ENCODE data around the gene DEK. TPM values are rescaled to one million over a fixed set of nuclear protein-coding genes. Genes with fewer than 3 reads are reported as not detected.
A peak's percentile ranks its signal among the peaks of the same experiment; 100 is the strongest.

The DEK gene
- total RNA-seq, 2 experiments from 2014 or later, result 235 to 267 TPM

DNA sequence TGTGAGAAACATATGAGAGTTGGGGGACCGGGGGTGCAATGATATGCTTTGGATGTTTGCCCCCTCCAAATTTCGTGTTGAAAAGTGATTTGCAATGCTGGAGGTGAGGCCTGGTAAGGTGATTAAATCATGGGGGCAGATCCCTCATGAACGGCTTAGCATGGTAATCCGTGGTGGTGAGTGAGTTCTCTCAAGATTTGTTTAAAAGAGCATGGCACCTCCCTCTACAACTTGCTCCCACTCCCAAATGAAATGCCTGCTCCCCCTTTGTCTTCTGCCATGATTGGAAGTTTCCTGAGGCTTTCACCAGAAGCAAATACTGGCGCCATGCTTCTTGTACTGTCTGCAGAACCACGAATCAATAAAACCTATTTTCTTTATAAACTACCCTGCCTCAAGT is 2.5 kb downstream of the DEK start:
- POLR2A ChIA-PET, result interaction anchor here (0.7 kb wide), 1 partner anchor 135 kb away, joined by 3 read pairs; no protein-coding TSS in a partner anchor
- Histone ChIP-seq H3K79me2 (ENCODE audit: insufficient read depth, low read depth, low read length) (peaks cover 72% of the 10 kb centered on the region), H2AFZ (ENCODE audit: low read length) (no peak overlapping the region), H3K9me2 (ENCODE audit: insufficient read depth, low read length) (no peaks in the 10 kb centered on the region), H3K9me3 (ENCODE audit: low read length) (peaks cover 12% of the 10 kb centered on the region), H4K20me1 (ENCODE audit: insufficient read depth, low read length) (peaks cover 43% of the 10 kb centered on the region), H3K4me3 (ENCODE audit: low read depth, low read length, poor library complexity, severe bottlenecking) (peak overlapping the region; percentile 90), H3K27ac (ENCODE audit: low read depth, low read length, poor library complexity, severe bottlenecking) (peak overlapping the region; percentile 91), H3K4me2 (ENCODE audit: low read length) (peak overlapping the region; percentile 96), H3K36me3 (ENCODE audit: insufficient read depth, low read length) (peaks cover 81% of the 10 kb centered on the region), H3K4me1 (ENCODE audit: insufficient read depth, low read length, poor library complexity, severe bottlenecking) (peaks cover 41% of the 10 kb centered on the region)
- CTCF ChIA-PET (ENCODE audit: unreplicated experiment), result no interaction called here
- TF ChIP-seq, protein P1, sequence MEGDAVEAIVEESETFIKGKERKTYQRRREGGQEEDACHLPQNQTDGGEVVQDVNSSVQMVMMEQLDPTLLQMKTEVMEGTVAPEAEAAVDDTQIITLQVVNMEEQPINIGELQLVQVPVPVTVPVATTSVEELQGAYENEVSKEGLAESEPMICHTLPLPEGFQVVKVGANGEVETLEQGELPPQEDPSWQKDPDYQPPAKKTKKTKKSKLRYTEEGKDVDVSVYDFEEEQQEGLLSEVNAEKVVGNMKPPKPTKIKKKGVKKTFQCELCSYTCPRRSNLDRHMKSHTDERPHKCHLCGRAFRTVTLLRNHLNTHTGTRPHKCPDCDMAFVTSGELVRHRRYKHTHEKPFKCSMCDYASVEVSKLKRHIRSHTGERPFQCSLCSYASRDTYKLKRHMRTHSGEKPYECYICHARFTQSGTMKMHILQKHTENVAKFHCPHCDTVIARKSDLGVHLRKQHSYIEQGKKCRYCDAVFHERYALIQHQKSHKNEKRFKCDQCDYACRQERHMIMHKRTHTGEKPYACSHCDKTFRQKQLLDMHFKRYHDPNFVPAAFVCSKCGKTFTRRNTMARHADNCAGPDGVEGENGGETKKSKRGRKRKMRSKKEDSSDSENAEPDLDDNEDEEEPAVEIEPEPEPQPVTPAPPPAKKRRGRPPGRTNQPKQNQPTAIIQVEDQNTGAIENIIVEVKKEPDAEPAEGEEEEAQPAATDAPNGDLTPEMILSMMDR (conservative IDR thresholded peaks at IDR 0.05; ENCODE audit: low read length), result no peak
- TF ChIP-seq EZH2phosphoT487 (IDR thresholded peaks at IDR 0.05; ENCODE audit: borderline replicate concordance, low read depth, low read length), result no peak
- intact Hi-C loops (cut with micrococcal nuclease; ENCODE audit: unreplicated experiment), result loop anchor here (2.0 kb wide), 1 partner anchor 131 kb away; no protein-coding TSS in a partner anchor
- no peak for DNase-seq (ENCODE audit: low spot score)
- BruUV-seq (replicated peaks), result no TSS peak

DNA sequence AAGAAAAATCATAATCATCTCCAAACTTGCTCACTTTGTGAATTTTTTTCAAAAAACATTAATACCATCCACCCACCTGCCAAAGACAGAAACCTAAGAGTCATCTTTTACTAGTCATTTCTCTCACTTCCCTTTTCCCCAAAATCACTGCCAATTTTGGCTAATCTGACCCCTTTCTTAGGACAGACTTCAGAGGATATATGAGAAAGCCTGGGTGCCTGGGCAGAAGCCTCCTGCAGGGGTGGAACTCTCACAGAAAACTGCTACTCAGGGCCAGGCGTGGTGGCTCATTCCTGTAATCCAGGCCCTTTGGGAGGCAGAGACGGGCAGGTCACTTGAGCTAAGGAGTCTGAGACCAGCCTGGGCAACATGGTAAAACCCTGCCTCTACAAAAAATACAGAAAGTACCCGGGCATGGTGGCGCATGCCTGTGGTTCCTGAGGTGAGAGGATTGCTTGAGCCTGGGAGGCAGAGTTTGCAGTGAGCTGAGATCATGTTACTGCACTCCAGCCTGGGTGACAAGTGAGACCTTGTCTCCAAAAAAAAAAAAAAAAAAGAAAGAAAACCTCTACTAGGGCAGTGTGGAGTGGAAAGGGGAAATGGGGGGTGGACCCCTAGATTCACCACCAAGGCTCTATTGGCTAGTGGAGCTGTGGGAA is 3.8 kb downstream of the DEK start:
- ChIA-PET POLR2A (interaction anchor here (0.6 to 1.5 kb wide), 4 partner anchors 10 to 100 kb away, joined by 3 to 6 read pairs (median 5); no protein-coding TSS in a partner anchor), CTCF (ENCODE audit: unreplicated experiment) (interaction anchor here (1.1 kb wide), 1 partner anchor 19 kb away, joined by 4 read pairs; no protein-coding TSS in a partner anchor)
- H3K79me2 ChIP-seq (ENCODE audit: insufficient read depth, low read depth, low read length), result peaks cover 83% of the 10 kb centered on the region
- H2AFZ ChIP-seq (ENCODE audit: low read length), result no peak overlapping the region
- peaks cover 46% of the 10 kb centered on the region for H4K20me1 ChIP-seq (ENCODE audit: insufficient read depth, low read length)
- peaks cover 5% of the 10 kb centered on the region for H3K9me3 ChIP-seq (ENCODE audit: low read length)
- no peak for TF ChIP-seq EZH2phosphoT487 (IDR thresholded peaks at IDR 0.05; ENCODE audit: borderline replicate concordance, low read depth, low read length)
- TF ChIP-seq, protein P1 (conservative IDR thresholded peaks at IDR 0.05; ENCODE audit: low read length), result peak; percentile 35
- DNase-seq (ENCODE audit: low spot score), result peak; percentile 59
- H3K4me1 ChIP-seq (ENCODE audit: insufficient read depth, low read length, poor library complexity, severe bottlenecking), result peaks cover 41% of the 10 kb centered on the region
- H3K36me3 ChIP-seq (ENCODE audit: insufficient read depth, low read length), result peaks cover 84% of the 10 kb centered on the region
- H3K9me2 ChIP-seq (ENCODE audit: insufficient read depth, low read length), result no peaks in the 10 kb centered on the region
- peak overlapping the region; percentile 91 for H3K27ac ChIP-seq (ENCODE audit: low read depth, low read length, poor library complexity, severe bottlenecking)
- no TSS peak for BruUV-seq (replicated peaks)
- peak overlapping the region; percentile 90 for H3K4me3 ChIP-seq (ENCODE audit: low read depth, low read length, poor library complexity, severe bottlenecking)
- intact Hi-C loops (cut with micrococcal nuclease; ENCODE audit: unreplicated experiment), result no loop called here
- H3K4me2 ChIP-seq (ENCODE audit: low read length), result peak overlapping the region; percentile 96

Data from OCI-LY7 (cell line).